ENCODE measurements around the gene CYP4A22.
"Not testable (repeated sequence)": the region's sequence is repeated elsewhere in the genome, so short reads cannot be mapped to it uniquely, and the experiment has no call there.

Gene CYP4A22

GRCh38 chr1:47188791-47189785, 51.8 kb downstream of the CYP4A22 start:
- no peaks in the 10 kb centered on the region for H3K36me3 ChIP-seq (ENCODE audit: insufficient read depth, low read length)
- H3K9ac ChIP-seq (ENCODE audit: low read length), result no peak overlapping the region
- H3K9me3 ChIP-seq (ENCODE audit: low read length), result no peaks in the 10 kb centered on the region
- peaks cover 10% of the 10 kb centered on the region for H3K4me1 ChIP-seq (ENCODE audit: insufficient read depth, low read length)
- no peak overlapping the region for H3K27ac ChIP-seq (ENCODE audit: low read depth, low read length)
- peaks cover 0 to 7% of the 10 kb centered on the region in 2 donors for H3K27me3 ChIP-seq (ENCODE audit: control insufficient read depth in 1 of 2, insufficient read depth in 2 of 2, low read length in 2 of 2)
- H3K4me3 ChIP-seq (ENCODE audit: low read depth in 1 of 2, low read length in 2 of 2), result no peak overlapping the region

DNA sequence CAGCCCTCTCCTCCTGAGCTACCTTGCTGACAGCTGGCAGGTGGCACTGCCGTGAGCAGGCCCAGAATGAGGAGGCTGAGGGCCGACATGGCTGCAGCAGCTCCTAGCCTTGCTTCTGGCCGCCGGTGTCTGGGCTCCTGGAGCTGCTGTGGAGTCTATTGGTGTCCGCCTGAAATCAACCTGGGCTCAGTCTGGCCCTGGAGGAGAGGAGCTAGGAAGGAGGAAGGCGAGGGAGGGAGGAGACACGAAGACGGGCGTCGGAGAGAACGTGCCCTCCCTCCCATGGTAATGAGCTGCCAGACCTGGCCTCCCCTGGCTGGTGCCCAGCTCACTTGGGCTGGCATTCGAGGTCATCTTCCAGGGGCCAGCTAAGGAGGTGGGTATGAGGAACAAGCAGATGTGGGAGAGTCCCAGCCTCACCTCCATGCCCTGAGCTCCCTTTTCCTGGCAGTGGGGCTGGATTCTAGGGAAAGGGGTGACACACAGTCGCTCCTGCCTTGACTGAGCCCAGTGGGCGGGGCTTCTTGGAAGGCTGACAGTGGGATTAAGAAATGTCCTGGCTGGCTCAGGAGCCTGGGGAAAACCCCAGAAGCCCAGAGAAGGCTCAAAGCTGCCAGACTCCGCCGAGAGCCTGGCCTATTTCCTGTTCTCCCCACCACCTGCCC, 52.7 kb downstream of the CYP4A22 start, which contains the start of gene PDZK1IP1:
PDZK1IP1 (minus strand) TSS at position 193 of the 665 bp plus-strand sequence; CDS start at position 89, 104 bp downstream.
- H3K4me3 ChIP-seq (ENCODE audit: low read depth in 1 of 2, low read length in 2 of 2), result no peak within 1 kb of the TSS
- no peaks in the 10 kb centered on the region for H3K36me3 ChIP-seq (ENCODE audit: insufficient read depth, low read length)
- no peak within 1 kb of the TSS for H3K27ac ChIP-seq (ENCODE audit: low read depth, low read length)
- H3K9ac ChIP-seq (ENCODE audit: low read length), result no peak within 1 kb of the TSS
- peaks cover 10% of the 10 kb centered on the region for H3K4me1 ChIP-seq (ENCODE audit: insufficient read depth, low read length)
- no peaks in the 10 kb centered on the region for H3K9me3 ChIP-seq (ENCODE audit: low read length)
- no peaks in the 10 kb centered on the region for H3K27me3 ChIP-seq (ENCODE audit: control insufficient read depth in 1 of 2, insufficient read depth in 2 of 2, low read length in 2 of 2)

DNA sequence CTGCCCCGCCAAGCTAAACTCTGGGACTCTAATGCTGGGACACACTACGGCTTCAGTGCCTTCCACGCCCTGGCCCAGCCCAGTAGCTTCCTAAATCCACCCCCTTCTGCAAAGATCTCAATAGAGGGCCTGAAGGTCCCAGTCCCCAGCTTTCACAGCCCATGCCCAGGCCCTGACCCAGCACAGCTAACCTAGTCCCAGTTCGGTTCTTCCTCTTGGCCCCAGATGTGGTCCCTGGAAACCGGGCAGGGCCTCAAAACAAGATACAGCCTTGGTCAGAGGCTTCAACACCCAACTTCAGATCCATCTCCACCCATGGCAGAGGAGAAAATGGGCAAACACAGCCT, 53.2 kb downstream of the CYP4A22 start:
- Histone ChIP-seq H3K4me3 (ENCODE audit: low read depth in 1 of 2, low read length in 2 of 2) (no peak overlapping the region), H3K27me3 (ENCODE audit: control insufficient read depth in 1 of 2, insufficient read depth in 2 of 2, low read length in 2 of 2) (no peaks in the 10 kb centered on the region), H3K27ac (ENCODE audit: low read depth, low read length) (no peak overlapping the region), H3K36me3 (ENCODE audit: insufficient read depth, low read length) (no peaks in the 10 kb centered on the region), H3K9ac (ENCODE audit: low read length) (no peak overlapping the region), H3K9me3 (ENCODE audit: low read length) (no peaks in the 10 kb centered on the region), H3K4me1 (ENCODE audit: insufficient read depth, low read length) (peaks cover 10% of the 10 kb centered on the region)

DNA sequence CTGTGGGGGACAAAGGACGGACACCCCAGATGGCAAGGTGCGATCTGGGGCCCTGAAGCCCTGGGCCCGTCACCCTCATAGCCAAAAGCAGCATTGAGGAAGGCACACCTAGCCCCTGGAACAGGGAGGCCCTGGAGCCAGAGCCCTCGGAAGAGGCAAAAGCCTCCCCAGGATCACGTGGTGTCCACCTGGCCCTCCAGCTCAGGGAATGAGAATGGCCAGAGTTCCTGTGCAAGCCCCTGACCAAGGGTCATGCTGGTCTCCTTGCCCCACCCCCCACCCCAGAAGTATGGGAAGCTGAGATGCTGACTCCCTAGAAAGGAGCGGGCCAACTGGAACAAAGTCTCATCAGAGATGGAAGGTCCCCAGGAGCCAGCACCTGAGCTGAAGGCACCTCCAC, 53.6 kb downstream of the CYP4A22 start:
- no peaks in the 10 kb centered on the region for H3K36me3 ChIP-seq (ENCODE audit: insufficient read depth, low read length)
- no peak overlapping the region for H3K27ac ChIP-seq (ENCODE audit: low read depth, low read length)
- no peak overlapping the region for H3K4me3 ChIP-seq (ENCODE audit: low read depth in 1 of 2, low read length in 2 of 2)
- H3K4me1 ChIP-seq (ENCODE audit: insufficient read depth, low read length), result peaks cover 10% of the 10 kb centered on the region
- H3K9ac ChIP-seq (ENCODE audit: low read length), result no peak overlapping the region
- H3K27me3 ChIP-seq (ENCODE audit: control insufficient read depth in 1 of 2, insufficient read depth in 2 of 2, low read length in 2 of 2), result no peaks in the 10 kb centered on the region
- H3K9me3 ChIP-seq (ENCODE audit: low read length), result no peaks in the 10 kb centered on the region

- Histone ChIP-seq H3K27me3 (ENCODE audit: control insufficient read depth in 1 of 2, insufficient read depth in 2 of 2, low read length in 2 of 2) (no peaks in the 10 kb centered on the region), H3K27ac (ENCODE audit: low read depth, low read length) (no peak overlapping the region), H3K9me3 (ENCODE audit: low read length) (no peaks in the 10 kb centered on the region), H3K4me1 (ENCODE audit: insufficient read depth, low read length) (peaks cover 10% of the 10 kb centered on the region), H3K9ac (ENCODE audit: low read length) (no peak overlapping the region), H3K4me3 (ENCODE audit: low read depth in 1 of 2, low read length in 2 of 2) (no peak overlapping the region), H3K36me3 (ENCODE audit: insufficient read depth, low read length) (no peaks in the 10 kb centered on the region)
Measured at GRCh38 chr1:47191940-47192457, 54.8 kb downstream of the CYP4A22 start.

DNA sequence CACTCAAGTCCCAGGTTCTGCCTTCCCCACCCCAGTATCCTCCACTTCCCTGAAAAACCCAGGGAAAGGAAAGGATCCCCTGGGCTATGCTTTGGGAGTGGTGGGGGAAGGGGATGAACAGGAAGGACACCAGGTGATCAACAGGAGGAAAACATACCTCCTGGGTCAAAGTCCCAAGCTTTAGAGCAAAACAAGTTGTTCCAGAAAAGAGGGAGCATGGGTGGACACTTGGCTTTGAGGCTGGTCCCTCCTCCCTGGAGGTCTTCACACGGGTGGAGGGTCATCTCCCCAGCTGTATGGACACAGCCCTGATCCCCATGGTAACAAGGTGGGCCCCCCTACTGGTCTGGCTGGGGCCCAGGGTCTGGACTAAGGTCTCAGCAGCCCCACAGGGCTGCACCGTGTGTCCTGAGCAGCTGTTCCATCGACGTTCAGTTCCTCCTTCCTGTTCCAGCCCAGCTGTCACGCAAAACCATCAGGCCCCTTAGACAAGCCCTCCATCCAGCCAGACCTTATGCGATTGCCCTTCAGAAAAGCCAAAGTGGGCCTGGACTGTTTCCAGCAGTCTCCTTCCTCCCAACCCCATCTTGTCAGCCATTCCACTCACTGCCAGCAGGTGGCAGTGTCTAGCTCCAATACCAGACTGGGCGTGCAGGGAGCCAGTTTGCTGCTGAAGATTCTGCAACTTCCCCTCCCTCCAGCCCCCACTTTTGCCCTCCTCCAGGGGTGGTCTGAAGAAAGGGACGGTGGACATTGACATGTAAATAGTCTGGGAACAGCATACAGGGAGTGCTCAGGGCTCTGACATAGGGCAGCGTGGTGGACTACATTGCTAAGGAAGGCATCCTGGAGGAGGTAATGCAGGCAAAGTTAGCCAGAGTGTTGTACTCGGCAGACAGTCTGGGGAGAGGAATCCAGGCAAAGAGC, 55.5 kb downstream of the CYP4A22 start:
- H3K9me3 ChIP-seq (ENCODE audit: low read length), result no peaks in the 10 kb centered on the region
- no peak overlapping the region for H3K4me3 ChIP-seq (ENCODE audit: low read depth in 1 of 2, low read length in 2 of 2)
- H3K27ac ChIP-seq (ENCODE audit: low read depth, low read length), result no peak overlapping the region
- peaks cover 10% of the 10 kb centered on the region for H3K4me1 ChIP-seq (ENCODE audit: insufficient read depth, low read length)
- no peaks in the 10 kb centered on the region for H3K36me3 ChIP-seq (ENCODE audit: insufficient read depth, low read length)
- H3K9ac ChIP-seq (ENCODE audit: low read length), result no peak overlapping the region
- no peaks in the 10 kb centered on the region for H3K27me3 ChIP-seq (ENCODE audit: control insufficient read depth in 1 of 2, insufficient read depth in 2 of 2, low read length in 2 of 2)

DNA sequence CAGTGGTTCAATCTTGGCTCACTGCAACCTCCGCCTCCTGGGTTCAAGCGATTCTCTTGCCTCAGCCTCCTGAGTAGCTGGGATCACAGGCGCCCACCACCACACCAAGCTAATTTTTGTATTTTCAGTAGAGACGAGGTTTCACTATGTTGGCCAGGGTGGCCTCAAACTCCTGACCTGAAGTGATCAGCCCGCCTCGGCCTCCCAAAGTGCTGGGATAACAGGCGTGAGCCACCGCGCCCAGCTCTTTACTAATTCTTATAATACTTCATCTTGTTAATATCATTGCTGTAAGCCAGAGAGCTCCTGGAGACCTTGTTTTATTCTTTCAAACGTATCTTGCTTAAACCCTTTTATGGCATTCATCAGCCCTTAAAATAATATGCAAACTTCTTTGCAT, 56.3 kb downstream of the CYP4A22 start:
- not testable (repeated sequence) for H3K9me3 ChIP-seq (ENCODE audit: low read length); H3K4me3 ChIP-seq (ENCODE audit: low read depth in 1 of 2, low read length in 2 of 2); H3K36me3 ChIP-seq (ENCODE audit: insufficient read depth, low read length); H3K27ac ChIP-seq (ENCODE audit: low read depth, low read length); H3K9ac ChIP-seq (ENCODE audit: low read length); H3K4me1 ChIP-seq (ENCODE audit: insufficient read depth, low read length); H3K27me3 ChIP-seq (ENCODE audit: control insufficient read depth in 1 of 2, insufficient read depth in 2 of 2, low read length in 2 of 2)

- Histone ChIP-seq H3K9me3 (ENCODE audit: low read length) (no peaks in the 10 kb centered on the region), H3K36me3 (ENCODE audit: insufficient read depth, low read length) (no peaks in the 10 kb centered on the region), H3K27ac (ENCODE audit: low read depth, low read length) (no peak overlapping the region), H3K9ac (ENCODE audit: low read length) (no peak overlapping the region), H3K4me3 (ENCODE audit: low read depth in 1 of 2, low read length in 2 of 2) (no peak overlapping the region), H3K27me3 (ENCODE audit: control insufficient read depth in 1 of 2, insufficient read depth in 2 of 2, low read length in 2 of 2) (peaks cover 0 to 10% of the 10 kb centered on the region in 2 donors), H3K4me1 (ENCODE audit: insufficient read depth, low read length) (peaks cover 10% of the 10 kb centered on the region)
Measured at GRCh38 chr1:47194311-47194710, 57.1 kb downstream of the CYP4A22 start.

GRCh38 chr1:47195981-47196380, 58.7 kb downstream of the CYP4A22 start:
- not testable (repeated sequence) for H3K4me1 ChIP-seq (ENCODE audit: insufficient read depth, low read length); H3K27ac ChIP-seq (ENCODE audit: low read depth, low read length); H3K4me3 ChIP-seq (ENCODE audit: low read depth in 1 of 2, low read length in 2 of 2); H3K27me3 ChIP-seq (ENCODE audit: control insufficient read depth in 1 of 2, insufficient read depth in 2 of 2, low read length in 2 of 2); H3K9ac ChIP-seq (ENCODE audit: low read length); H3K9me3 ChIP-seq (ENCODE audit: low read length); H3K36me3 ChIP-seq (ENCODE audit: insufficient read depth, low read length)

DNA sequence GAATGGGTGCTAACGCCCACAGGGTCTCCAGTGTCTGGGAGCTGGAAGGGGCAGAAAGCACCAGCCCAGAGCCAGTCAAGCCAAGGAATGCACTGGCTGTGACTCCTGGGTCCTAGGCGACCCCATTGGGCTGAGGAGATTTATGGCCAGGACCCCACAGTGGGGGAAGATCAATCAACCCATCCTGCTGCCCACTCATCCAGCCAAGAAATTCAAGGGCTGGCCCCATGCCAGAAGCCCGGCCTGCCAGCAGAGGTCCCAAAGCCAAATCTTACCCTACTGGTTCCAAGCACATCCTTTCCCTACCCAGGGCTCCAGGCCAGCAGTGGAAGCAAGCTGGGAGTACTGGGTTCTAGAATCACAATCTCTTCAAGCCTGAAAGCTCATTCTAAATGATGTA, 59.4 kb downstream of the CYP4A22 start:
- no peaks in the 10 kb centered on the region for H3K36me3 ChIP-seq (ENCODE audit: insufficient read depth, low read length)
- H3K27ac ChIP-seq (ENCODE audit: low read depth, low read length), result no peak overlapping the region
- no peak overlapping the region for H3K4me3 ChIP-seq (ENCODE audit: low read depth in 1 of 2, low read length in 2 of 2)
- no peak overlapping the region for H3K9ac ChIP-seq (ENCODE audit: low read length)
- peaks cover 0 to 10% of the 10 kb centered on the region in 2 donors for H3K27me3 ChIP-seq (ENCODE audit: control insufficient read depth in 1 of 2, insufficient read depth in 2 of 2, low read length in 2 of 2)
- no peaks in the 10 kb centered on the region for H3K9me3 ChIP-seq (ENCODE audit: low read length)
- peaks cover 4% of the 10 kb centered on the region for H3K4me1 ChIP-seq (ENCODE audit: insufficient read depth, low read length)

- no peaks in the 10 kb centered on the region for H3K9me3 ChIP-seq (ENCODE audit: low read length)
- no peak overlapping the region for H3K9ac ChIP-seq (ENCODE audit: low read length)
- H3K36me3 ChIP-seq (ENCODE audit: insufficient read depth, low read length), result no peaks in the 10 kb centered on the region
- no peak overlapping the region for H3K4me3 ChIP-seq (ENCODE audit: low read depth in 1 of 2, low read length in 2 of 2)
- H3K27ac ChIP-seq (ENCODE audit: low read depth, low read length), result no peak overlapping the region
- H3K4me1 ChIP-seq (ENCODE audit: insufficient read depth, low read length), result no peaks in the 10 kb centered on the region
- peaks cover 0 to 10% of the 10 kb centered on the region in 2 donors for H3K27me3 ChIP-seq (ENCODE audit: control insufficient read depth in 1 of 2, insufficient read depth in 2 of 2, low read length in 2 of 2)
Measured at GRCh38 chr1:47198214-47198613, 61.0 kb downstream of the CYP4A22 start.
